Left colon (tissue), 2 donors: ENCODE results near the gene SCRN3. TPM values are rescaled to one million over a fixed set of nuclear protein-coding genes. Genes with fewer than 3 reads are reported as not detected.
A peak's percentile ranks its signal among the peaks of the same experiment; 100 is the strongest.
"Not testable (repeated sequence)": the region's sequence is repeated elsewhere in the genome, so short reads cannot be mapped to it uniquely, and the experiment has no call there.

Source experiments
- ATAC-seq: fragments of 200-7000 bp; cut with Tn5 transposase; one replicate; pipeline ENCODE4 v1.9.1; 2020; ENCODE audit warnings: mild to moderate bottlenecking, moderate library complexity
- DNase-seq, 2 donors: peaks; one replicate each; pipeline ENCODE4 v3.0.0-alpha.2; 2020
- intact Hi-C, 2 donors: fragments of 100-400 bp; cut with DNase I in 1 of 2; cut with micrococcal nuclease in 1 of 2; formaldehyde crosslinking; loops; one replicate each; pipeline versions ENCODE4 v1.11.2 to v1.14.0; 2022; cut with DNase I, micrococcal nuclease
- long read RNA-seq: library from polyadenylated mRNA; unstranded; transcript quantifications from one replicate; pipeline ENCODE4 v2.0.0, GENCODE V29; 2021
- total RNA-seq, 2 donors: library from RNA; stranded (reverse); fragmentation: NEBNext Ultra II Directional; extraction: Animal tissue kit (Norgen Biotek cat#: 25700); gene quantifications; one replicate each; pipeline ENCODE4 v1.2.1, GENCODE V29; 2021
- donor health status: DM: no; HTN: no; CAD: no.
- donor health status: DM: yes; HTN: yes; CAD: no.

Gene SCRN3, protein sequence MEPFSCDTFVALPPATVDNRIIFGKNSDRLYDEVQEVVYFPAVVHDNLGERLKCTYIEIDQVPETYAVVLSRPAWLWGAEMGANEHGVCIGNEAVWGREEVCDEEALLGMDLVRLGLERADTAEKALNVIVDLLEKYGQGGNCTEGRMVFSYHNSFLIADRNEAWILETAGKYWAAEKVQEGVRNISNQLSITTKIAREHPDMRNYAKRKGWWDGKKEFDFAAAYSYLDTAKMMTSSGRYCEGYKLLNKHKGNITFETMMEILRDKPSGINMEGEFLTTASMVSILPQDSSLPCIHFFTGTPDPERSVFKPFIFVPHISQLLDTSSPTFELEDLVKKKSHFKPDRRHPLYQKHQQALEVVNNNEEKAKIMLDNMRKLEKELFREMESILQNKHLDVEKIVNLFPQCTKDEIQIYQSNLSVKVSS
- total RNA-seq, result 10 to 100 TPM; 25.7 to 26.7 TPM
- long read RNA-seq, partial matches to known transcripts, result 0 of 10 reads
- long read RNA-seq, other reads (novel, unspliced or antisense), result 6 of 10 reads

DNA sequence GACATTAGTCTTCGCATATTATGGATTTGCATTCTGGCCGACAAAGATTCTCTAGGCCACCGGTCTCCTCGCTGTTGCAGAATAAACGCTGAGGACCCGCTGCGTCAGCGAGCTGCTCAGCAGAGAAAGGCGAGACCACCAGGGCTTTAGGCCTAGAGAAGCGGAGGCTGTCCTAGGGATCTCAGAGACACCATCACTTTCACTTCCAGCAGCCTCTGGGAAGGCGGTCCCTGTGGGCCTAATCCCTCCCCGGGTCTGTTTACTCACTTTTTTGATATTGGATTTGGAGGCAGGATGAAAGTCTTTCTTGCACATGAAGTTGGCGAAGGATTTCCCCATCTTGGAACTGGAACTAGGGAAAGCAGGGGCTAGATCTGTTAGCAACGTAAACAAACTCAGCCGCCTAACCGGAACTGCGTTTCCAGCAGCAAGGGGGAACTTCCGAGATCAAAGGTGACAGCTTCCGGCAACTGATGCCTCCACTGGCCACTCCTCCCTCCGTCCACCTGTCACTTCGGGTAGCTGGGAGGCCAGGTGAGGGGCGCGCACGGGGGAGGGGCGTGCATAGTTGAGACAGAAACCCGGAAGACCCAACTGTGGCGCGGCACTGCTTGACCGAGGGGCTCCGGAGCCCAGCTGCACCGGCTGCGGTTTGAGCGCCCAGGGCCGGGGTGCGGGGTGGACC, at the start of gene SCRN3:
Gene SCRN3 (plus strand): TSS at position 447 of the 685 bp plus-strand sequence. CDS start 2,554 bp downstream, outside the sequence.
- DNase-seq, result peak; percentile 87 to 89
- peak; percentile 94 for ATAC-seq
- intact Hi-C loops, result no loop called here

DNA sequence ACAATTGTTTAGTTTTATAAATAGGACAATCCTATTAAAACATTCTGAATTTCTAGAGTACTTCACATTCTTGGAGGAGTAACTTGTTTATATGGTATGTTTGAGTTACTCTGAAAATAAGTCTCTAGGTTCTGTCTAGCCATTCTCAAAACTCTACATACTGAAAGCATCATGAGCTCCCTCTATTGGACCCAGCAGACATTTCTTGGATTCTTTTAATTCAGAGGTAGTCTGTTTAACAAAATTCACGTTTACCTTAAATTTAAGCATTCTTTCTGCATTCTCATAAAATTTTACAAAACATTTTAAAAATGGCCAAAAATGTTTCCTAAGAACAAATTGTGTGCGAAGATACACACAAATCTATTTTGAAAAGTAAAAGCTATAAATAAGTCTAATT, 45.5 kb upstream of the SCRN3 start:
- no peak for DNase-seq
- ATAC-seq, result no peak
- intact Hi-C loops, result no loop called here

GRCh38 chr2:174350593-174351181, 44.8 kb upstream of the SCRN3 start:
- DNase-seq, result no peak
- no peak for ATAC-seq
- intact Hi-C loops, result no loop called here

DNA sequence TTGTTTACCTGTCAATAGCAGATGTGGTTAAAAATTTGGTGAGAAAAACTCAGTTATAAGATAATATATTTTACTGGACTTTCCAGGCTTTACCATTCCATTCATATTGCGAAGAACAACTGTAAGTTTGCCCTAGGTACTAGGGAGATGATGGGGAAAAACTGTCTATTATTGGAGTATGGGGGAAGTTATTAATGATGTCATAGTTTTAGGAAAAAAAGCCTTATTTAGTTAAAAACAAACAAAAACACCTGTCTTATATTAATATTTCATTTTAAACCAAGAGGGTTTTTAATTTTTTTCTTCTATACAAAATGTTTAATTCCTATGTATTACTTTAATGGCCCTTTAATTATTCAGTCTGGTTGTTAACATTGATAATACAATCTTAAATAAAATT, 42.5 kb upstream of the SCRN3 start:
- intact Hi-C loops, result no loop called here
- no peak for DNase-seq
- no peak for ATAC-seq

- no peak for ATAC-seq
- intact Hi-C loops, result no loop called here
- DNase-seq, result no peak
Measured at GRCh38 chr2:174356347-174356746, 39.2 kb upstream of the SCRN3 start.

- not testable (repeated sequence) for ATAC-seq, DNase-seq
Measured at GRCh38 chr2:174359663-174360062, 35.9 kb upstream of the SCRN3 start.

DNA sequence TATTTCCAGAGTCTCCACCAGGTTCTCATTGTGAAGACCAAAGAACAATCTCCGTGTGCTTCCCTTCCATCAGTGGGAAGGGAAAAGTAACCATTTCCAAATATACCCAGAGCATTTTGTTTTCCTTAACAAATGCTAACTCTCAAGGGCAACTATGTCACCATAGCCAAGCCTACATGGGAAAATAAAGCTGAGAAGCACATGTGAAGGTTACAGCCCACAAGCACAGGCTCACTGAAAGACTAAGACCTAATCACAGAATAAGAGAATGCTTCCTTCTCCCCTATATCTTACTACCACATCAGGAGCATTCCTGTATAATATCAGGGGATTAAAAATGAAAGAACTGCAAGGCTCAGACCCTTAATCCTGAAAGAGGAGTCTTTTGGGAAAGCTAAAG, 32.6 kb upstream of the SCRN3 start:
- ATAC-seq (no peak), DNase-seq (no peak)
- intact Hi-C loops, result no loop called here

More at GRCh38 chr2:174359663-174360062, 35.9 kb upstream of the SCRN3 start:
- intact Hi-C loops, result not testable (repeated sequence)

GRCh38 chr2:174363492-174364225, 31.9 kb upstream of the SCRN3 start:
- ATAC-seq, DNase-seq, intact Hi-C loops: not testable (repeated sequence)

DNA sequence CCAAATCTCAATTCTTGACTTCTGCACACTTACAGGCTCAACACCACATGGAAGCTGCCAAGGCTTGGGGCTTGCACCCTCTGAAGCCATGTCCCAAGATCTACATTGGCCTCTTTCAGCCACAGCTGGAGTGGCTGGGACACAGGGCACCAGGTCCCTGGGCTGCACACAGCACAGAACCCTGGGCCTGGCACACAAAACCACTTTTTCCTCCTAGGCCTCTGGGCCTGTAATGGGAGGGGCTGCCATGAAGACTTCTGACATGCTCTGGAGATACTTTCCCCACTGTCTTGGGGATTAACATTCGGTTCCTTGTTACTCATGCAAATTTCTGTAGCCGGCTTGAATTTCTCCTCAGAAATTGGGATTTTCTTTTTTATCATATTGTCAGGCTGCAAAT, 30.9 kb upstream of the SCRN3 start:
- no peak for ATAC-seq
- intact Hi-C loops, result no loop called here
- DNase-seq, result no peak

GRCh38 chr2:174365571-174365970, 30.0 kb upstream of the SCRN3 start:
- intact Hi-C loops, result no loop called here
- no peak for ATAC-seq
- no peak for DNase-seq

DNA sequence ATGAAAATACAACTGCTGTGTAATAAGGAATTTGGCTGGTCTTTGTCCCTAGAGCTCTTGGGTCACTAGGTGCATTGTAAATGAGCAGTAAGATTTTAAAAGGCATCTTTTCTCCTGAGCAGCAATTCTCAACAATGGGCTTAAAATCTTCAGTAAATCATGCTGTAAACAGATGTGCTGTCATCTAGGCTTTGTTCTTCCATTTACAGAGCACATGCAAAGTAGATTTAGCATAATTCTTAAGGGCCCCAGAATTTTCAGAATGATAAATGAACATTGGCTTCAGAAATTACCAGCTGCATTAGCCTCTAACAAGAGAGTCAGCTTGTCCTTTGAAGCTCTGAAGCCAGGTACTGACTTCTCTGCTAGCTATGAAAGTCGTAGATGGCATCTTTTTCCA, 26.8 kb upstream of the SCRN3 start:
- DNase-seq, result no peak
- intact Hi-C loops, result no loop called here
- ATAC-seq, result no peak

DNA sequence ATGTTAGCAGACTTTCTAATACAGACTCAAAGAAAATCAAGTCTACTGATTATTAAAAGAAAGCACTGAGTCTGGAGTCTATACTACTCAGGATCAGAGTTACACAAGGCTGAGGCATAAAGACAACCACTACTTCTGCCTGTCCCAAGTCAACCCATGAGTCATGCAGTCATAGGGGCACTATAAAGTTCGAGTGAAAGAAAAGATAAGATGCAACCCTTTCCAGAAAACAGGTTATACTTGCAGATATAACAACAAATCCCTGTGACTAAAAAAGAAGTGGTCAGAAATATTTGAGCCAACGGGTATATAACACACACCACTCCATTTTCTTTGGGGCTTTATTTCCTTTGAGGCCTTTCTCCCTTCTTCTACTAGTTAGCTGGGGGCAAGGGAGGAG, 18.6 kb upstream of the SCRN3 start:
- no peak for DNase-seq
- intact Hi-C loops, result no loop called here
- ATAC-seq, result peak; percentile 41

DNA sequence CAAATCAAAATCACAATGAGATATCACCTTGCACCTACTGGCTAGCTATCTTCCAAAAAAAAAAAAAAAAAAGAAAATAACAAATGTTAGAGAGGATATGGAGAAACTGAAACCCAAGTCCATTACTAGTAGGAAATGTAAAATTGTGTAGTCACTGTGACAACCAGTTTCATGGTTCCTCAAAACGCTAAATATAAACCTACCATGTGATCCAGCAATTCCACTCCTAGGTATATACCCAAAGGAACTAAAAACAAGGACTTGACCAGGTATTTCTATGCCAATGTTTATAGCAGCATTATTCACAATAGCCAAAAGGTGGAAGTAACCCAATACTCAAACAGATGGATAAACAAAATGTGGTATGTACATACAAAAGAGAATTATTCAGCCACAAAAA, 11.7 kb upstream of the SCRN3 start:
- no peak for ATAC-seq
- intact Hi-C loops, result no loop called here

GRCh38 chr2:174385201-174385600, 10.3 kb upstream of the SCRN3 start:
- intact Hi-C loops, result no loop called here
- ATAC-seq (no peak), DNase-seq (no peak)

More for the DNA sequence above, 11.7 kb upstream of the SCRN3 start:
- DNase-seq, result no peak

- DNase-seq, ATAC-seq, intact Hi-C loops: not testable (repeated sequence)
Measured at GRCh38 chr2:174388706-174389105, 6.8 kb upstream of the SCRN3 start.

DNA sequence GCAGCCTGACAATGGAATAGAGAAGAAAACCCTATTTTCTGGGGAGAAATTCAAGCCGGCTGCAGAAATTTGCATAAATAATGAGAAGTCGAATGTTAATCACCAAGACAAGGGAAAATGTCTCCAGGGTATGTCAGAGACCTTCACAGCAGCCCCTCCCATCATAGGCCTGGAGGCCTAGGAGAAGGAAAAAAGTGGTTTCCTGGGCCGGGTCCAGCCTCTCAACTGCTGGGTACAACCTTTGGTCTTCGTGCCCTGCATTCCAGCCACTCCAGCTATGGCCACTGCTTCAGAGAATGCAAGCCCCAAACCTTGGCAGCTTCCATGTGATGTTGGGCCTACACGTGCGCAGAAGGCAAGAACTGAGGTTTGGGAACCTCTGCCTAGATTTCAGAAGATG, 6.0 kb upstream of the SCRN3 start:
- intact Hi-C loops, result no loop called here
- ATAC-seq, result peak; percentile 23

GRCh38 chr2:174390303-174390702, 5.2 kb upstream of the SCRN3 start:
- ATAC-seq, result peak; percentile 64
- intact Hi-C loops, DNase-seq: not testable (repeated sequence)

More for the DNA sequence above, 6.0 kb upstream of the SCRN3 start:
- no peak for DNase-seq

- no peak for ATAC-seq
- intact Hi-C loops, result no loop called here
- DNase-seq, result no peak
Measured at GRCh38 chr2:174392706-174393105, 2.8 kb upstream of the SCRN3 start.
